ENCODE measurements around the gene CLEC4F.
"Not testable (repeated sequence)": the region's sequence is repeated elsewhere in the genome, so short reads cannot be mapped to it uniquely, and the experiment has no call there.

Gene CLEC4F

DNA sequence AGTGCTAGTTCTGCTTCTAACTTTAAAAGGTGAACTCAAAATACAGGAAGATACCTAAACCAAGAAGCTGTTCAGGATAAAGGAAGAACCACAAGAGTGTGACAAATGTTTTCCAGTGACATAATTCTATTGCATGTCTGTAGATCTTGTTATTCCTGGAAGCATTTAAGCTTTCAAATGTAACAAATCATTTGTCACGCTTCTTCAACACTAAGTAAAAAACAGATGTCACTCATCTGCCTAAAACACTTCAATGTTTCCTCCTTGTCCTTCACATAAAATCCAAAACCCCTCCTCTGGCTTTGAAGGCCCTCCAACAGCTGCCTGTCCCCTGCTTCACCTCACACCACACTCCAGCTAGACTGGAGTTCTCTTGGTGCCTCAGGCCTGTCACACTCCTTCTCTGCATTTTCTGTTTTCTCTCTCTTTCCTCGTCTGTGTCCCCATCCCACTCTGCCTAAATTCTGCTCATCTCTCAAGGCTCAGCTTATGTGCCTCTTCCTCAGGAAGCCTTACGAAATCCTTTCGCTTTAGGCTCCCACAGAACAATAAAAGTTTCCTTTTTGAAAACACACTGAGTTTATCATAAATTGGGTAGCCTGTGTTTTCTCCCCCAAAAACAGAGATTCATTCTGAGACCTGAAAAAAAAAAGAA, 6.4 kb upstream of the CLEC4F start:
- DNase-seq (ENCODE audit: low spot score) = no peak

DNA sequence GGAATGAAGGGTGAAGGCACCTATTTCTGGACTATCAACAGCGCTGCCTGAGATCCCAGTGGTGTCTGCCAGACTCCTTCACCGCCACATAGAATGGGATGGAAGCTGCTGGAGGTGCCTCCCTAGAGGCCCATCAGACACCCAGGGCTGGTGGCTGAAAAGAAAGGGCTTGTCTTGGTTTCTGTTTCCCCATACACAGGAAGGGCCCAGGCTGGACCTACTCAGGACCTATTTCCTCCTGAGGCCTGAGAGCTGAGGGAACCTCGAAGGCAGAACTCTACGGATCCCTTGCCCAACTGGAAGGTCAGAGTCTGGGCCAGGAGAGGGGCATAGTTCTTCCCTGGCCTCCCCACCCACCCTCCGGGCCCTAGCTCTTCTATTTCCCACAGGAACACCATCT, 2.9 kb upstream of the CLEC4F start:
- no peak for DNase-seq (ENCODE audit: low spot score)

DNA sequence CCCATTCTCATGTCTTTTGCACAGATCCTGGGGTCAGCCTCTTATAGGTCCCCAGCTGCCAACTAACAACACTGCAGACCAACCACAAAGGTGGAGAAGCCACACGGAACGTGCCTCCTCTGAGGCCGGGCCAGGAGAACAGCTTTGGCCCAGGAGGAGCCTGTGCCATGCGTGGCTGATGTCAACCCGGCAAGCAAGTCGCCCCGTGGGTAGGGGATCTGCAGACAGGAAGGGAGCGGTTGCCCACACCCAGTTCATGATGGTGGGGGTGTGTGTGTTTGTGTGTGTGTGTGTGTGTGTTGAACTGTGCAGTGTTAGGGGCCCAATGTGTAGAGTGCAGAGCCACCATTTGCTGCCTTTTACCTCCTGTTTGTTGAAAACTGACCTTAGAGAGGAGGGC, 2.4 kb upstream of the CLEC4F start:
- DNase-seq (ENCODE audit: low spot score) = no peak

DNA sequence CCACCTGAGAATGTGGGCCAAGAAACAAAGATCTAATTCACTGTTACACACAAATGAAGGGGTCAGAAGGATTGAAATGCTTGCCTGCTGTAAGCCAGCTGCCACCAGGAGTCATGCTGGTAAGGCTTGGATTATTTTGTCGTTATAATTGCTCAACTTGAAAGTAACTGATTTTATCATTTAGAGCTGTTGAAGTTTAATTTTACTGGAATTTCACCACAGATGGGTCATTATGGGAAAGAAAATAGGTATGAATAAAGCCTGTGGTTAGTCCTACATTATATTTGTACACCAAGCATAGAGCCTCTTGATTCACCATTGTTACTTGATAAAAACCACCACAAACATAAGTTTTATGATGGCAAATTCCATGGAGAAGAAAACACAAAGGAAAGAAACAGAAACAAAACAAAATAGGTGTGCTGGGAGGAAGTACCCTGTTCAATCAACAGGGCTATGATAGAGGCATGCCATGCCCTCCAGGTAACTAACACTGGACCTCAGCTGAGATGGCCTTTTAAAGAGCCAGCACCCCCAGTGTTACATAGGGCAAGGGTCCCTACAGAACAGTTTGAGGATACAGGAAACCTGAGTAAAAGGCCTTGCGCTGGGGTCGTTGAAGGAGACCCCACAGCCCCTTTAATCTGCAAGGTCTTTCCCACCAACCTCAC, 3.0 kb downstream of the CLEC4F start:
- no peak for DNase-seq (ENCODE audit: low spot score)

DNA sequence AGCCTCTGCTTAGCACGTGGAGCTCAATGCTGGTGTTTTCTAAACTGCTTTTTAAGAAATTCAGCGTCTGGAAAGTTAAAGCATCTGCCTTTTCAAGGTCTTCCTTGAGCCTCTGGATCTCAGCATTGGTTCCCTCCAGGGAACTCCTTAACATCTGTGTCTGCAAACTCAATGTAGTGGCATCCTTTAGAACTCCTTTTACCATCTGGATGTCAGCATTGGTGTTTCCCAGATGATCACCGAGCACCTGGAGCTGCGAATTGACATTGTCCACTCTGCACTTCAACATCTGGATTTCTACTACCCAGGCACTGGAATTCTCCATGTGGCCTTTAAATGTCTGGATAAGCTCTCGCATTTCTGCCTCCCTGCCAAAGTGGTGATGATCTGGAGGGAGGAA, 3.7 kb downstream of the CLEC4F start:
- DNase-seq (ENCODE audit: low spot score) = no peak

DNA sequence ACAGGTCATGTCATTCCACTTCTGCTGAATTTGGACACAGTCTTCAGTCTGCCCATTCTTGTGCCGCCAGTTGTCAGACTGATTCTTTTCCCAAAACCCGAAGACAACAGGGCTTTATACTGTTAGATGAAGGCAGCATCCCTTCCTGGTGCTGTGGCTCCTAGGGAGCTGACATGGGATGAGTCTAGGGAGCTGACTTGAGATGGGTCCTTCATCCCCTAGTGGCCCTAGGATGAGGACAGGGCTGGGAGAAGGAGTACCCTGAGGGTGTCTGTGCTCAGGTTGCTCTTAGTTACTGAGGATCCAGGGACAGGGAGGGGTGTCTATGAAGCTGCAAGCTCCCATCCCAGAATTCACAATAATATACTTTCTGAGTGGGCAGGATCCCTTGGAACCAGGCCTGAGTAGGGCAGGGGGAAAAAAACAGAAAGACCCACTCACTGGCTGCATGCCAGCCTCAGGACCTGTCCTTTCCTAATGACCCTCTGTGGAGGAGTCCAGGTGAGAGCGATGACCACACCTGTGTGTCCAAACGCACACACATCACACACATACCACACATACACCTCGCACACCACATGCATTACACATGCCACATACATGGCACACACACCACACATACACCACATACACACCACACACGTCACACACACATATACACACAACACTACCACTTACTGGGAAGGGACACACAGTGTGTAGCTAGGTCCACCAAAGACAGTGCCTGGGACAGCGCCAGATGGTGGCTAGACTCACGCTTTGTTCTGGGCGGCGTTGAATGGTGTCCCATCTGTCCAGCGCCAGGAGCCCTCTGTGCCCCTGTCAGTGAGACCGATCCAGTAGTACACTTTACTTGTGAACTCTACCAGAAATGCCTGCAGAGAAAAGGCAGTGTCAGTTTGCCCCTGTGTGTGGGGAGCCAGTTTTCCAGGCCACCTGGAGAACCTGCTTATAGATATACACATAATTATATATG, 11.1 kb downstream of the CLEC4F start:
- DNase-seq (ENCODE audit: low spot score) = no peak

DNA sequence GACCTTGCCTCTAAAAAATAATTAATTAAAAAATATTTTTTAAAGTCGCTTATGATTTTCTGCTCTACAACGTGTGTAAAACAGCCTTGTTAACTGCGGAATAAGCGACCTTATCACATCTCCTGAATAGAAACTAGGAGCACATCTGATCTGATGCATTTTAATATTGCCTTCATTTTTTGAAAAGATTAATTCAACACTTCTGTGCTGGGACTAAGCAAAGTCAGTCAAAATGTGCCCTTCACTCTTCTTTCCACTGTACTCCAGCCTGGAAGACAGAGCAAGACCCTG, 12.6 kb downstream of the CLEC4F start:
- no peak for DNase-seq (ENCODE audit: low spot score)

DNA sequence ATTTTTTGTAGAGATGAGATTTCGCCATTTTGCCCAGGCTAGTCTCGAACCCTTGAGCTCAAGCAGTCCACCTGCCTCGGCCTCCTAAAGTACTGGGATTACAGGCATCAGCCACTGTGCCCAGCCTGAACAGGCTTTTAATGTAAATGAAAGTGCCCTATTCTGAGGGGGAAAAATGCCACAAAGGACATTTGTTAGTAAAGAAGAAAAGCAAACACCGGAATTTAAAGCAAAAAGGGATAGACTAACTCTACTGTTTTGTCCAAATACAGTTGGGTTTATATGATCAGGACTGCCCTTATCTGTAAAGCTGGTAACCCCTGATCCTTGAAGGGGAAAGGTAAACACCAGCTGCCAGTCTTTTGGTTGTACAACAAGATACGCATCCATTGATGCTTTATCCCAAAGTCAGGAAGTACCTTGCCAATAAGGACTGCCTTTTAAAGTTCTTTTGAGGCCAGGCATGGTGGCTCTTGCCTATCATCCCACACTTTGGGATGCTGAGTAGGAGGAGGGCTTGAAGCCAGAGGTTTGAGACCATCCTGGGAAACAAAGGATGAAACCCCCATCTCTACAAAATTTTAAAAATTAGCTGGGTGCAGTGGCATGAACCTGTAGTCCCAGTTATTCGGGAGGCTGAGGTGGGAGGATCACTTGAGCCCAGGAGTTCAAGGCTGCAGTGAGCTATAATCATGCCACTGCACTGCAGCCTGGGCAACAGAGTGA, 13.1 kb downstream of the CLEC4F start:
- no peak for DNase-seq (ENCODE audit: low spot score)

DNA sequence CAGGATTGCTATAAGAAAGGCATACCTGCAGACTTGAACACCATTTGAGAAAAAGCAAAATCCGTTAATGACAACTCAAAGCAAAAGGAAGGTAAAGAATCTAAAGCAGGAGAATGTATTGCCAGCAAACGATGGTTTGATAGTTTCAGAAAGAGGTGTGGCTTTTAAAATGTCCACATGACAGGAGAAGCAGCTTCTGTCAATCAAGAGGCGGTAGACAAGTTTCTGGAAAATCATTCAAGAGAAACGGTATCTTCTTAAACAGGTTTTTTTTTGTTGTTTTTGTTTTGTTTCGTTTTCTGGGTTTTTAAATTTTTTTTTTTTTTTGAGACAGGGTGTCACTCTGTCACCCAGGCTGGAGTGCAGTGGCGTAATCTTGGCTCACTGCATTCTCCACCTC, 13.8 kb downstream of the CLEC4F start:
- DNase-seq (ENCODE audit: low spot score) = no peak

DNA sequence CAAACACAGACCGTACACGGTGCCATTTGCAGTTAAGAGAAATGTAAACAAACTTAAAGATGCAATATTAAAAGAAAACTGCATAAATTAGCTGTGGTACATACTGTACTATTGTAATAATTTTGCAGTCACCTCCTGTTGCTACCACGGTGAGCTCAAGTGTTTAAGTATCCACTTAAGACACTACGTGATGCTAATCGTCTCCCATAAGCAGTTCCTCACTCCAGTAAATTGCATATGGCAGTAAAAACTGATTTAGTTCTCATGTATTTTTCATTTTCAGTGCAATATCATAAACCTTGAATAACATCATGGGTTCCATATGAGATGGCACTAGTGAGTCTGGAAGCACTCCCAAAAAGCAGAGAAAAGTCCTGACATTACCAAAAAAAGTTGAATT, 14.4 kb downstream of the CLEC4F start:
- DNase-seq (ENCODE audit: low spot score) = no peak

DNA sequence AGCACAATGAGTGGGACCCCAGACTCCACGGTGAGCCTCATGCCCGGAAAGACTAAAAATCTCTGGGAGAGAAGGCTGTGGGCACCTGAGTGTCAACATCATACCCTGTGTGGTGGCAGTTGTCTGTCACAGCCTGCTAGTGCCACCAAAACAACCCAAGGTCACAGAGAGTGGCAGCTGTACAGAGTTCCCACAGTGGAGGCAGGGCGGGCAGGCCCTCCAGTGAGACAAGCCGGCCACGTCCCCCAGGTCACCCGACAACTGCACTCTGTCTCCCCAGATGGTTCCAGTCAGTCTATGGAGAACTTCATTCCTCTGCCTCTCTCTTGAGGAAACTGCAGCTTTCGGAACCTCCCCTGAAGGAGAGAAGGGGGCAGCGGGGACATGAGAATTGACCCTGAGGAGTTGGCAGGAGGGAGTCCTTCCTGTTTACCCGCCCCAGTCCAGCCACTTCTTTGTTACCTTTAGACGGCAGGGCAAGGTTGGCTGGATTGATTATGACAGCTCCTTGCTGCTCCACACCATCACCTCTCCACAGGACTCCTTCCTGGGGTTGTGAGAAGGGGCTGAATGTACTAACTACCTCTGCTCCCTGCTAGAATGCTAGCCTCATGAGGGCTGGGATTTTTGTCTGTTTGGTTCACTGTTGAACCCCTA, 18.7 kb downstream of the CLEC4F start:
- no peak for DNase-seq (ENCODE audit: low spot score)

DNA sequence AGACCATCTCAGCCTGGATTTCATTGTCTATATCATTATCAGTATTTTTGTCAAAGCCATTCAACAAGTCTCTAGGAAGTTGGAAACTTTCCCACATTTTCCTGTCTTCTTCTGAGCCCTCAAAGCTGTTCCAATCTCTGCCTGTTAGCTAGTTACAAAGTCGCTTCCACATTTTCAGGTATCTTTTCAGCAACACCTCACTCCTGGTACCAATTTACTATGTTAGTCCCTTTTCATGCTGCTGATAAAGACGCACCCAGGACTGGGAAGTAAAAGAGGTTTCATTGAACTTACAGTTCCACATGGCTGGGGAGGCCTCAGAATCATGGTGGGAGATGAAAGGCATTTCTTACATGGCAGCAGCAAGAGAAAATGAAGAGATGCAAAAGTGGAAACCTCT, 20.7 kb downstream of the CLEC4F start:
- DNase-seq (ENCODE audit: low spot score) = no peak

DNA sequence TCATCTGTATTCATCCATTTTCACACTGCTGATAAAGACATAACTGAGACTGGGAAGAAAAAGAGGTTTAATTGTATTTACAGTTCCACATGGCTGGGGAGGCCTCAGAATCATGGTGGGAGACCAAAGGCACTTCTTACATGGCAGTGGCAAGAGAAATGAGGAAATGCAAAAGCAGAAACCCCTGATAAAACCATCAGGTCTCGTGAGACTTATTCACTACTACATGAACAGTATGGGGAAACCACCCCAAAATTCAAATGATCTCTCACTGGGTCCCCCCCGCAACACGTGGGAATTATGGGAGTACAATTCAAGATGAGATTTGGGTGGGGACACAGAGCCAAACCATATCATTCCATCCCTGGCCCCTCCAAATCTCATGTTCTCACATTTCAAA, 22.4 kb downstream of the CLEC4F start:
- DNase-seq (ENCODE audit: low spot score) = not testable (repeated sequence)

DNA sequence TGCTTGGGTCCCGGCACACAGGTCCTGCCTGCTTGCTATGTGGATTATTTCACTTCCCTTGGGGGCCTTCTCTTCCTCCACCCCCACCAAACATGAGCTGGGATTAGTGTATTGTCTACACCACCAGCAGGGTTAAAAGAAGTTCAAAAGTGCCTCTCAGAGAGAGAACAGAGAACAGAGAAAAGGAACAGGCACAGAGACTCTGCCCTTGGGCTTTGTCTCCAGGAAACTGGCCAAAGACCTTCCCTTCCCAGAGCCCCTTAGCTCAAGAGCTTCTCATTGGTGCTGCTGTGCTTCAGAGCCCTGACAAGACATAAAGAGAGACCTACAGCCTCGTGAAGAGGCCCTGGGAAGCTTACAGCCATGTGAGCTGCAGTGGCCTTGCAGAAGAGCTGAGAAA, 22.9 kb downstream of the CLEC4F start:
- no peak for DNase-seq (ENCODE audit: low spot score)

DNA sequence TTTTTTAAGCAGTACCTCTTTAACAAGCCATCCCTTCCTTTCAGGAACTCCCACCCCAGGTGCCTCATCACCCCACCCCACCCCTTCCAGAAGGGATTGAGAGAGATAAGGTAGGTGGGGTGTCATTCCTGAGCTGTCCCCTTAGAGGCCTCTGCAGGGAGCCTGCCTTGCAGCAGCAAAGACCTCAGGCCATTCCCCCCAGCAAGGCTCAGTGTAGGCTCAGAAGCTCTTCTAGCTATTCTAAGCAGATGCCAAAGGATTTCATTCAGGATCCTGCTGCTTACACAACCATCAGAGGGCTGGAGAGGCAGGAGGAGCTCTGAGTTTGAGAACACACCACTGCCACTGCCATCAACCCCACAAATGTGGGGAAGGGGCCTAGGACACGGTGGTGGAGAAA, 24.1 kb downstream of the CLEC4F start:
- no peak for DNase-seq (ENCODE audit: low spot score)

DNA sequence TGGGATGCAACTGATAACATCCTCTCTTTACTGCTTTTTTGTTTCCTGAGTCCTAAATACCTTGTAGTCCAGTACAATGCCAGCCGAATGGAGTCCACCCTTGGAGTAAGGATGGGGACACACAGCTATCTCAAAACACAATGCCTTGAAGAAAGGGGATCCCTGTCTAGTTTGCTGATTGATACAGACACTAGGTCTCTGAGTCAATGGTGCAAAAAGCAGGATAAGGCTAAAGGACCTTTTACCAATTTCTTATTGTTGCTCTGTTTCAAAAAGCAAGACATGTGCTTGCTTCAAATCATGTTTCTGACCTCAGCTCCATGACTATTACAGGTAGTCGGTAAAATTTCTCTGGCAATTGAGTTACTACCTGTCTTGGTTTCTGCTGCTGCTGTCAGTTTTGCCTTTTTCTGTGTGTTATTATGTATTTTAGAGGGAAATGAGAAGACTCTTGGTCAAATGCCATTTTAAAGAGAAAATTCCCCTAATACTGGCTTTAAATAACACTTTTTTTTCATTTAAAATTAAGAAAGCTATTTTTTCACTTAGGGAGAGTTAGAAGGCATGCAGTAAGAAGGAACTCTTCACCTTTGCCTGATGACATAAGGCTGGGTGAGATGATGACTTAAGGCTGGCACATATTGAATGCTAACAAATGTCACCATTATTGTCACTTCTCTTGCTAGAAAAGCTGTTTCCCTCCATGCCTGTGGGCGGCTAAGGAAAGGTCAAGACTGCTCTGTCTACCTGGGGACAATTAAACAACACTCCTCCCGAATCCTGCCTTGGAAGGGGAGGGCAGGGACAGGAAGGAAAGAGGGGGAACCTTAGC, 25.0 kb downstream of the CLEC4F start:
- no peak for DNase-seq (ENCODE audit: low spot score)

DNA sequence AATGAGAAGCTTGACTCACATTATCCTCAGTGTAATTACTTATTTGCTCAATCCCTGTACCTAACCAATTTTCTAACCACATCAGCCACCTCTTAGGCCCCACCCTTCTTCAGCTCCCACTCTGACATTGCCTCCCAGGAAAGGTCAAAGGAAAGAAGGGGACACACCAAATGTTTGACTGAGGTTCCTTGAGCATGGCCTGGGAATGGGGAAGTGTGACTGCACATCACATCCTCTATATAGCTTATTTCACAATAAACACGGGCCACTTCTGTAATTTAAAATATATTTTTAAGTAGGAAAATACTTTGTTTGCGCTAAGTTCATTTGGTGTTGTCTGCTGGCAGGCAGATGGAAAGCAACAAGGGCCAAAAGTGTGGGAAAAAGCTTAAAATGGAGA, 26.9 kb downstream of the CLEC4F start:
- DNase-seq (ENCODE audit: low spot score) = peak; percentile 38

DNA sequence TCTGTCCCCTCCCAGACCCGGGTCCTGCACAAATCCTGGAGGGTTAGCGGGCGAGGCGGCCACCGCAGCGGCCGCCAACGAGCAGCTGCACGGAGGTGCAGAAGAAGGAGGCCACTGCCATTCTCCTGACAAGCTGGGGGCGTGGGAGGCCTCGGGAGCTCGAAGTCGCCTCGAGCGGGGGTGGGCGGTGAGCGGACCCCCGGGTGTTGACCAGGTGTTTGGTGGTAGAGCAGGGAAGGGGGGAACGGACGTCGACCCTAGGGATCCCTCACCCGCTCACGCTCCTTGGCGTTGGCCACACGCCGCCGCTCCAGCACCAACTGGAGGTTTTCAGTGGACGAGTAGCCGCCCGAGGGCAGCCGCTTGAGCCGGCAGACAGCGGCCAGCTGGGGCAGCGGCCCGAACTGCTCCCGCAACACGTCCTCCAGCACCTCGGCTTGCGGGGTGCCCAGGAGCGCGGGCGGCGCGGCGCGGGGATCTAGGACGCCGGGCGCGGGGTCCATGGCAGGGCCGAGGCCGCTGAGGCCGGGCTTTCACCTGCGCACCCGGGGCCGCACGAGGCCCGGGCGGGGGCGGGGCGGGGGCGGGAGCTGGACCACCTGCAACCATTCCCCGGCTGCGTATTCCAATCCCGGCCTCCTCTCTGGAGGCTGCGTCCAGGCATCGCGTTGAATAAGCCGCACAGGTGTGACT, 30.1 kb downstream of the CLEC4F start, which contains the start of gene FIGLA:
FIGLA (minus strand) TSS at position 508 of the 693 bp plus-strand sequence; CDS start at position 503, 5 bp downstream.
- DNase-seq (ENCODE audit: low spot score) = no peak

DNA sequence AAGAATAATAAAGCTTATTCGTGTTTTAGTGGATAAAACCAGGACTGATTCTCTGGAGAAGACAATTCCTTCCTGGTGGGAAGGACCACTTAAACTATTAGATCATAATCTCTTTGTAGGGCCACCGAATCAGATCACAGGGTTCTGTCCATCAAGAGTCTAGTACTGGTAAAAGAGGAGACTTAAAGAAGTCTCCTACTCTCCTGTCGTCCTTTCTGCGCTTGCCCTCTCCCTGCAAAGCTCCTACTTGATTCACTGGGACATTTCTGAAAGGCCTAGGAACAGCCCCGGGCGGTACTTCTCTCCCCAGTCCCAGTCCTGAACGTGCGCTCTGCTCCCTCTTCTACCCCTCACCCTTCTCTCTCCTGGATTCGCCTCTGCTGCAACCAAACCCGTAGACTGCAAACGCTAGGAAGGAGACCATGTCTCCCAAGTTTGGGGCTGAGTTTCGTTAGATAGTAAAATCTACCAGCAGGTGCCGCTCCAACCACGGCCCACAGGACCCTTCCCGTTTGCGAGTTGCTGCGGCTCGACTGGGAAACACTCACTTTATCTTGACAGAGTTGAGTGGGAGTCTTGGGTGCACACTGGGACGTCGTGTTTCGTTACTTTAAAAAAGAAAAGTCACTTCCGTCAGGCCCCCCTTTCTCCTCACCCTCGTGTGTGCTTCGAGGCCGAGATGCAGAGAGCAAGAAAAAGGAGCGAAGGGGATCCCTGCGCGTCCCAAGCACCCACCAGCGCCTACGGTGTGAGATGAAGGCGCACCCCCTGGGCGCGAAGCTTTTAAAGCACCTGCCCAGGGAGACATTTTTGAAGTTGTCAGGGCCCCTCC, 30.9 kb downstream of the CLEC4F start:
- DNase-seq (ENCODE audit: low spot score) = peak; percentile 67
